Caco-2 (cell line): ENCODE measurements around the gene THBS2. TPM values are rescaled to one million over a fixed set of nuclear protein-coding genes. Genes with fewer than 3 reads are reported as not detected.

Source experiments
- BruUV-seq: library from RNA; stranded (reverse); fragments of 400-500 nt; replicated peaks from 2 replicates; lab custom pipeline; 2021; lab: Mats Ljungman, UMichigan
- CTCF ChIA-PET: fragments of 300-600 bp; sonication (Branson Sonifier 250); formaldehyde crosslinking; loops from one replicate; lab custom pipeline; 2022; ENCODE audit warnings: antibody characterized with exemption; lab: Charles Lee
- POLR2A ChIA-PET: fragments of 300-600 bp; sonication (Branson Sonifier 250); formaldehyde crosslinking; loops from one replicate; lab custom pipeline; 2022; ENCODE audit warnings: antibody characterized with exemption; lab: Charles Lee
- DNase-seq, 2 experiments: peaks; one replicate each; pipeline versions ENCODE4 v3.0.0 to v3.0.0-alpha.2; 2020 to 2022
- H3K27me3 ChIP-seq: replicated peaks from 2 replicates; pipeline ENCODE4 v1.6.0; 2011; ENCODE audit warnings: low read length; ENCODE audit not compliant: control insufficient read depth, insufficient read depth
- H3K36me3 ChIP-seq: 2 replicates; pipeline ENCODE4 v1.5.1; 2011; ENCODE audit warnings: low read length; ENCODE audit not compliant: control insufficient read depth, insufficient read depth
- H3K4me1 ChIP-seq: fragments of 250-450 bp; sonication (Bioruptor Pico); 2 replicates; pipeline ENCODE4 v1.5.1; 2020; ENCODE audit warnings: mild to moderate bottlenecking
- H3K4me3 ChIP-seq: 2 replicates; pipeline ENCODE4 v1.5.1; 2011; ENCODE audit warnings: low read depth, mild to moderate bottlenecking, control low read depth, low read length
- H3K9me3 ChIP-seq: fragments of 250-450 bp; sonication (Bioruptor Pico); 2 replicates; pipeline ENCODE4 v1.5.1; 2020; ENCODE audit warnings: mild to moderate bottlenecking, moderate library complexity
- H3K27ac Mint-ChIP-seq: one replicate; pipeline ENCODE4 v1.8.0; 2022; ENCODE audit warnings: mixed read lengths; ENCODE audit not compliant: unreplicated experiment
- H3K27me3 Mint-ChIP-seq: one replicate; pipeline ENCODE4 v1.8.0; 2022; ENCODE audit warnings: mixed read lengths; ENCODE audit not compliant: insufficient read depth, unreplicated experiment
- H3K36me3 Mint-ChIP-seq: one replicate; pipeline ENCODE4 v1.8.0; 2022; ENCODE audit warnings: mild to moderate bottlenecking, mixed read lengths; ENCODE audit not compliant: insufficient read depth, unreplicated experiment
- H3K4me1 Mint-ChIP-seq: one replicate; pipeline ENCODE4 v1.8.0; 2022; ENCODE audit warnings: low read depth, mixed read lengths; ENCODE audit not compliant: unreplicated experiment
- H3K4me3 Mint-ChIP-seq: one replicate; pipeline ENCODE4 v1.8.0; 2022; ENCODE audit warnings: mild to moderate bottlenecking, moderate library complexity, mixed read lengths; ENCODE audit not compliant: unreplicated experiment
- H3K9me3 Mint-ChIP-seq: one replicate; pipeline ENCODE4 v1.8.0; 2022; ENCODE audit warnings: mixed read lengths; ENCODE audit not compliant: unreplicated experiment
- intact Hi-C: fragments of 100-400 bp; cut with micrococcal nuclease; formaldehyde crosslinking; loops from one replicate; pipeline ENCODE4 v1.10.0; 2022; ENCODE audit not compliant: unreplicated experiment
- total RNA-seq: library from RNA; stranded (reverse); gene quantifications from 2 replicates; pipeline ENCODE4 v1.2.3, GENCODE V29; 2022
- TF ChIP-seq, protein P1 (sequence below), 2 experiments: fragments of 200-600 bp in 1 of 2; IDR thresholded peaks; 1 replicate in 1 of 2; 2 replicates in 1 of 2; pipeline versions ENCODE4 v1.5.1 to v1.8.0; 2011 to 2022; ENCODE audit warnings: antibody characterized with exemption in 1 of 2, control low read depth in 1 of 2, inconsistent platforms in 1 of 2, low read depth in 1 of 2, low read length in 1 of 2, mild to moderate bottlenecking in 1 of 2, moderate library complexity in 1 of 2; ENCODE audit not compliant: insufficient read depth in 1 of 2, severe bottlenecking in 1 of 2, unreplicated experiment in 1 of 2

The THBS2 gene
- total RNA-seq, 1 experiment from 2014 or later, result 0.07 TPM

DNA sequence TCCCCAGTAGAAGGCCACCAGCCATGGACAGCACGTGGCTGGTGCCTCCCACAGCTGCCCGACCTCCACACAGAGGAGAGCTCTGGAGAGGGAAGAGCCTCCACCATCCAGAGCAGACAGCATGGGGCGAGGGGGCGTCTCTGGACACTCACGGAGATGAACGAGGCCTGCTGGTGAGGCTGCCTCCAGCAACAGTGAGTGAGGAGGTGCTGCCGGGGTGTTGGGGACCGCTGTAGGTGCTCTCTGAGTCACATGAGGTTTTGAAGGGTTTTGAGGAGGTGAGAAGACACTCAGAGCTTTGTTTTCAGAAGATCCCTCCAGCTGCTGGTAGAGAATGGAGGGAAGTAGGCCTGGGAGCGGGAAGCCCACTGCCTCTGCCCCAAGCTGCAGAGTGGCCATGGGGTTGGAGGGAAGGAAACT is 65.6 kb downstream of the THBS2 start:
- no peaks in the 10 kb centered on the region for H3K4me1 ChIP-seq
- intact Hi-C loops, result no loop called here
- no peaks in the 10 kb centered on the region for H3K9me3 ChIP-seq
- H3K4me1 Mint-ChIP-seq, result no peaks in the 10 kb centered on the region
- peaks cover 6% of the 10 kb centered on the region for H3K9me3 Mint-ChIP-seq
- no peaks in the 10 kb centered on the region for H3K36me3 ChIP-seq
- TF ChIP-seq, protein P1, sequence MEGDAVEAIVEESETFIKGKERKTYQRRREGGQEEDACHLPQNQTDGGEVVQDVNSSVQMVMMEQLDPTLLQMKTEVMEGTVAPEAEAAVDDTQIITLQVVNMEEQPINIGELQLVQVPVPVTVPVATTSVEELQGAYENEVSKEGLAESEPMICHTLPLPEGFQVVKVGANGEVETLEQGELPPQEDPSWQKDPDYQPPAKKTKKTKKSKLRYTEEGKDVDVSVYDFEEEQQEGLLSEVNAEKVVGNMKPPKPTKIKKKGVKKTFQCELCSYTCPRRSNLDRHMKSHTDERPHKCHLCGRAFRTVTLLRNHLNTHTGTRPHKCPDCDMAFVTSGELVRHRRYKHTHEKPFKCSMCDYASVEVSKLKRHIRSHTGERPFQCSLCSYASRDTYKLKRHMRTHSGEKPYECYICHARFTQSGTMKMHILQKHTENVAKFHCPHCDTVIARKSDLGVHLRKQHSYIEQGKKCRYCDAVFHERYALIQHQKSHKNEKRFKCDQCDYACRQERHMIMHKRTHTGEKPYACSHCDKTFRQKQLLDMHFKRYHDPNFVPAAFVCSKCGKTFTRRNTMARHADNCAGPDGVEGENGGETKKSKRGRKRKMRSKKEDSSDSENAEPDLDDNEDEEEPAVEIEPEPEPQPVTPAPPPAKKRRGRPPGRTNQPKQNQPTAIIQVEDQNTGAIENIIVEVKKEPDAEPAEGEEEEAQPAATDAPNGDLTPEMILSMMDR (IDR thresholded peaks at IDR 0.05; ENCODE audit: insufficient read depth in 1 of 2, low read depth in 1 of 2, low read length in 1 of 2, severe bottlenecking in 1 of 2, unreplicated experiment in 1 of 2), result no peak
- no peak overlapping the region for H3K4me3 Mint-ChIP-seq
- no peak overlapping the region for H3K4me3 ChIP-seq
- ChIA-PET CTCF (no interaction called here), POLR2A (no interaction called here)
- BruUV-seq, result no TSS peak
- H3K27me3 ChIP-seq, result no peaks in the 10 kb centered on the region
- DNase-seq, result no peak
- H3K36me3 Mint-ChIP-seq, result no peaks in the 10 kb centered on the region
- no peak overlapping the region for H3K27ac Mint-ChIP-seq
- peaks cover 5% of the 10 kb centered on the region for H3K27me3 Mint-ChIP-seq

DNA sequence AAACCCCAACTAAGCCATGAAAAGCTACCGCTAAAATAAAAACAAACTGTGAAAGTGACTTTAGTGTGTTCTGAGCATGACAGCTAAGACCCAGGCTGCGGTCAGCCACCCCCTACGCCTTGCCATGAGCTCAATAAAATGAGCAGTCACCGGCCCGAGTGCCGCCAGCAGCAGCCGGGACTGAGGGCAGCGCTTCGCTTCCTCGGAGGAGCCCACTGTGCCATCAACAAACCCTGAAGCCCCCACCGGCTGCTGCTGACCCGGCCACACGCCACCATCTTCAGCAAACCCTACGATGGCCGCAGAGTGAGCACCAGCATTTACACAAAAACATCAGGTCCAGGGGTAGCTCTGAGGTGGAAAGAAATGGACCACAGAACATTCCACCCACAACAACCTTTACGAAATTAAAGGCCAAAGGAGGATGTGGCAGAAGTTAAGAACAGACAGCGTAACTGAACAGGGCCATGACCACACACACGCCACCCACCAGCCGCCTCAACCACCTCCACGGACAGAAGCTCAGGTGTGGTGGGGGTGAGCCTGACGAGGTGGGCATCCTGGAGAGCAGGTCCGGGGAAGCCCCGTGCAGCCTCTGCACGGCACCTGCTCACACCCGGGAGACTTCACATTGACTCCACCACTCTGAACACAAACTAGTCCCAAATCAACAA is 67.0 kb downstream of the THBS2 start:
- Mint-ChIP-seq H3K27me3 (peaks cover 2% of the 10 kb centered on the region), H3K36me3 (no peaks in the 10 kb centered on the region), H3K9me3 (no peaks in the 10 kb centered on the region), H3K4me3 (no peak overlapping the region), H3K4me1 (no peaks in the 10 kb centered on the region), H3K27ac (no peak overlapping the region)
- intact Hi-C loops, result no loop called here
- ChIA-PET POLR2A (no interaction called here), CTCF (no interaction called here)
- BruUV-seq, result no TSS peak
- Histone ChIP-seq H3K9me3 (no peaks in the 10 kb centered on the region), H3K36me3 (no peaks in the 10 kb centered on the region), H3K27me3 (no peaks in the 10 kb centered on the region), H3K4me1 (no peaks in the 10 kb centered on the region), H3K4me3 (no peak overlapping the region)
- no peak for DNase-seq
- TF ChIP-seq, protein P1 (IDR thresholded peaks at IDR 0.05; ENCODE audit: insufficient read depth in 1 of 2, low read depth in 1 of 2, low read length in 1 of 2, severe bottlenecking in 1 of 2, unreplicated experiment in 1 of 2), result no peak

DNA sequence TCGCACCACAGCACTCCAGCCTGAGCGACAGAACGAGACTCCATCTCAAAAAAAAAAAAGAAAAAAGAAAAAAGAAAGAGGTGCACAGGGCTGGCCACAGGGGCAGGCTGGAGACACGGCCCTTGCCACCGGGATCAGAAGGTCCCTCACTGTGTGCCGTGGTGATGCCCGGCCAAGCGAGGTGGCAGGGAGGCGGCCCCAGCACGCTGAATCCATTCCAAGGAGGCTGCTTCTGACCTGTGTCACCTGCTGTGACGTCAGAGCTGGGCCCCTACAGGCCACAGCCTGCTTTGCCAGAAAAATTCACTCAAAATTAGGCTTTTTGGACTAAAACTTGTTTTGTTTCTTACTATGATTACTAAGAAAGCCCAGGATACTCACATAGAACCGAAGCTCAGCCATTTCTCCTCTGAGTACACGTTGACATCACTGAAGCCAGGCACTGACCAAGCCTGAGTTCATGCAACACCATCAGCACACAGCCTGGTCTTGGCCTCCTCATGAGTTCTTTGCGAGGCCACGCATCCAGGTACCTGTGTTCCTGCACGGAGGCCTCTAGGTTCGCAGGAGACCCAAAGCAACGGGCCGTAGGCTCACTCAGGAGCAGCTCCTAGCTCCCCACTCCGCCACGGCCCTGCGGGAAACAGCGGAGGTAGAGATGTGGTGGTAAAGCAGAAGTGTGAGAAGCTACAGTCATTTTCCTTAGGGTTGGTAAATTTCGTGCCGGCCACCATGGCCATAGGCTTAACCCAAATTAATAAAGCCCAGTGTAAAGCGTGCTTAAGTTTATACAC is 67.8 kb downstream of the THBS2 start:
- no peaks in the 10 kb centered on the region for H3K36me3 Mint-ChIP-seq

More for the DNA sequence above, 67.8 kb downstream of the THBS2 start:
- DNase-seq, result no peak
- no peaks in the 10 kb centered on the region for H3K9me3 Mint-ChIP-seq
- intact Hi-C loops, result no loop called here
- ChIA-PET POLR2A (no interaction called here), CTCF (no interaction called here)
- no peak overlapping the region for H3K4me3 ChIP-seq
- no peaks in the 10 kb centered on the region for H3K4me1 ChIP-seq
- no peaks in the 10 kb centered on the region for H3K36me3 ChIP-seq
- H3K27ac Mint-ChIP-seq, result no peak overlapping the region
- no peaks in the 10 kb centered on the region for H3K27me3 Mint-ChIP-seq
- TF ChIP-seq, protein P1 (IDR thresholded peaks at IDR 0.05; ENCODE audit: insufficient read depth in 1 of 2, low read depth in 1 of 2, low read length in 1 of 2, severe bottlenecking in 1 of 2, unreplicated experiment in 1 of 2), result no peak
- H3K4me3 Mint-ChIP-seq, result no peak overlapping the region
- BruUV-seq, result no TSS peak
- H3K9me3 ChIP-seq, result no peaks in the 10 kb centered on the region
- H3K27me3 ChIP-seq, result no peaks in the 10 kb centered on the region
- H3K4me1 Mint-ChIP-seq, result no peaks in the 10 kb centered on the region
